Spleen (tissue), 7 donors: ENCODE measurements around the gene SNRPF.

ENCODE experiments used
- POLR2A ChIP-seq, 3 donors: fragments of 450-650 bp; IDR thresholded peaks; one replicate each; pipeline ENCODE4 v1.5.1; 2017; ENCODE audit warnings: antibody characterized with exemption in 3 of 3, mild to moderate bottlenecking in 1 of 3
- TF ChIP-seq, protein P1 (sequence below), 11 experiments: fragments of 200-600 bp in 7 of 11; fragments of 450-650 bp in 4 of 11; sonication (generic) in 4 of 11; IDR thresholded peaks in 8 of 11; conservative IDR thresholded peaks in 3 of 11; 1 replicate in 7 of 11; 2 replicates in 4 of 11; pipeline versions ENCODE4 v1.4.0 to v1.8.0; 2016 to 2021; ENCODE audit warnings: antibody characterized with exemption in 11 of 11, inconsistent platforms in 4 of 11, mild to moderate bottlenecking in 1 of 11
- donor health status: DM: no; HTN: no; CAD: no; lungs with moderate emphysema.
- donor health status: DM: no; HTN: no; CAD: no.
- donor health status: DM: no; HTN: no; CAD: no.

DNA sequence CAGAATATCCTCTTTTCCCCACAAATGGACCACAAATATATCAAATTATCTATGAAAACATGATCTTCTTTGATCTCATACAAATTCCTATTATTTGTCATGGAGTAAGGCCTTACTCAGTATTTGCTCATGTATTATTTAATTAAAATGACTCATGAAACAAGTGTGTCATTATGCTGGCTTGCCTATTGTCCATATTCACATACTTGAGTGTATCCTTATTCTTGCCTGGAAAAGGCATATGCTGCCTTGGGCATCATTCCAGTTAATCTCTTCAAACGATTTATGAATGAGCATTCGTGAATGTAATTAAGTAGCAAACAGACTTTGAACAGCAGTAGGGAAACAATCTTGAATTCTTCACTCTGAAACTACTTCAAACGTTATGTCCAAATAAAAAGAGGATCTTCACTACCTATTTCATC, 22.6 kb upstream of the SNRPF start:
- TF ChIP-seq, protein P1, sequence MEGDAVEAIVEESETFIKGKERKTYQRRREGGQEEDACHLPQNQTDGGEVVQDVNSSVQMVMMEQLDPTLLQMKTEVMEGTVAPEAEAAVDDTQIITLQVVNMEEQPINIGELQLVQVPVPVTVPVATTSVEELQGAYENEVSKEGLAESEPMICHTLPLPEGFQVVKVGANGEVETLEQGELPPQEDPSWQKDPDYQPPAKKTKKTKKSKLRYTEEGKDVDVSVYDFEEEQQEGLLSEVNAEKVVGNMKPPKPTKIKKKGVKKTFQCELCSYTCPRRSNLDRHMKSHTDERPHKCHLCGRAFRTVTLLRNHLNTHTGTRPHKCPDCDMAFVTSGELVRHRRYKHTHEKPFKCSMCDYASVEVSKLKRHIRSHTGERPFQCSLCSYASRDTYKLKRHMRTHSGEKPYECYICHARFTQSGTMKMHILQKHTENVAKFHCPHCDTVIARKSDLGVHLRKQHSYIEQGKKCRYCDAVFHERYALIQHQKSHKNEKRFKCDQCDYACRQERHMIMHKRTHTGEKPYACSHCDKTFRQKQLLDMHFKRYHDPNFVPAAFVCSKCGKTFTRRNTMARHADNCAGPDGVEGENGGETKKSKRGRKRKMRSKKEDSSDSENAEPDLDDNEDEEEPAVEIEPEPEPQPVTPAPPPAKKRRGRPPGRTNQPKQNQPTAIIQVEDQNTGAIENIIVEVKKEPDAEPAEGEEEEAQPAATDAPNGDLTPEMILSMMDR (IDR thresholded peaks at IDR 0.05 in 8 of 11, conservative IDR thresholded peaks at IDR 0.05 in 3 of 11), result no peak
- no peak for TF ChIP-seq POLR2A (IDR thresholded peaks at IDR 0.05)
